GM18520 (cell line): ENCODE data around the gene KREMEN1.

ENCODE experiments used
- ATAC-seq: cut with Tn5 transposase; IDR thresholded peaks from one replicate; pipeline ENCODE4 v1.9.1; 2021; ENCODE audit not compliant: unreplicated experiment

The KREMEN1 gene

DNA sequence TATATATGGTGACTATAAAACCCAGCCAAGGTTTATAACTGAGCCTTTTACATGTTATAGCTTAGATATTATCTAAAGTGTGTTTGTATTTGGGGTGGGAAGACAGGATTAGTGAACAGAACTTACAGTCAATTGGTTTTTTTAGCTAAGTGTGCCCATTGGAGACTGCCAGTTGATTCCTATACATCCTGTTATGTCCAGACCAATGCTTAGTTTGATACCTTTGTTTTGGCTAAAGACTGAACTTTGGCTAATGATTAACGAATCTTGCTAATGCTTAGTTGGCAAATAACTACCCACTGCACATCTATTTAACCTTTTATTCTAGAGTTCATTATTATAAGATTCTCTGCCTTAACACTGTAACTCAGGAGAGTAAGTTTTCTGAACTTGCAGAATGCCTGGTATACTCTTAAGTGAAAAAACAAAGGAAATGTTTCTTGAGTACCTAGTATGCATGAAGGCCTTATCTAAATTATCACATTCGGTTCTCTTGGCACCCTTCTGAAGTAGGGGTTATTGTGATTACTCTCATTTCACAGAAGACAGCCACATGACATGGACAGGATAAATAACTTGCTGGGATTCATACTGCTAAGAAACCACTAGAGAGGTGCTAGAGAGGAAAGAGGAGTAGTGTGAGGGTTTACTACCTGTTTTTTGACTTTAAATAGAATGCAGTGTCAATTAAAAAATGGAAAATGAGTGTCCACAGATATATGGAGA is 54.0 kb downstream of the KREMEN1 start:
- ATAC-seq: no peak

GRCh38 chr22:29128891-29129807 is 56.3 kb downstream of the KREMEN1 start:
- no peak for ATAC-seq

DNA sequence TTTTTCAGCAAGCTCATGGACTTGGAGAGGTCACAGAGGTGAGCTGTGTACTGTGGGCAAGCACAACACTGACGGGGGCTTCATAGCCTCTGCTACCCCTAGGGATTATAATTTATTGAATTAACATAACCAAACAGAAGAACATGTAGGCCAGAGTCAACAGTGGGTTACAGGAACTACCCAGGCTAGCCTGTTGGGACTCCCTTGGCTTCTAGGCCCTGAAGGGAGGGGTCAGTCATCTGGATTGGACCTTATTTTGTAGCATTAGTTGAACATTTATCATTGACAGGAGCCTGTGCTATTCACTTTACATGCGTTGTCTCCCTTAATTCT is 56.9 kb downstream of the KREMEN1 start:
- no peak for ATAC-seq

DNA sequence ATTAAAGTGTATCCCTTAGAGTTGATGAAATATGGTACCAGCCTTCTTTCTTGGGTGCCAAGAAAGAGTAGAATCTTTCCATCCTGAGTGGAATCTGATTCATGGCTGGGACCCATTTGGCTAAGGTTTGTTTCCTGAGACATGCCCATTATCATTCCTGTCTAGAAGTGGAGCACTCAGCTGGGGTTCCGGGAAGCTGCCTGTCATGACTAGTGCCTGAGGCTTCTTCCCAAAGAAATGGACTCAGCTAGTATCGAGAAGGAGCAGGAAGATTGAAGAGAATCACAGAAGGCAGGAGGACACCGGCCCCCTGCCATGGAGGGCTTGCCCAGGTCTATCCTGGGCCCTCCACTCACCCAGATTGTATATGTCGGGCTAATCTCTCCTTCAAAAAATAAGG is 57.6 kb downstream of the KREMEN1 start:
- no peak for ATAC-seq

GRCh38 chr22:29133603-29134133 is 60.8 kb downstream of the KREMEN1 start:
- no peak for ATAC-seq

GRCh38 chr22:29134448-29134847 is 61.6 kb downstream of the KREMEN1 start:
- no peak for ATAC-seq

- ATAC-seq: no peak
Measured at GRCh38 chr22:29136782-29137700, 64.2 kb downstream of the KREMEN1 start.

DNA sequence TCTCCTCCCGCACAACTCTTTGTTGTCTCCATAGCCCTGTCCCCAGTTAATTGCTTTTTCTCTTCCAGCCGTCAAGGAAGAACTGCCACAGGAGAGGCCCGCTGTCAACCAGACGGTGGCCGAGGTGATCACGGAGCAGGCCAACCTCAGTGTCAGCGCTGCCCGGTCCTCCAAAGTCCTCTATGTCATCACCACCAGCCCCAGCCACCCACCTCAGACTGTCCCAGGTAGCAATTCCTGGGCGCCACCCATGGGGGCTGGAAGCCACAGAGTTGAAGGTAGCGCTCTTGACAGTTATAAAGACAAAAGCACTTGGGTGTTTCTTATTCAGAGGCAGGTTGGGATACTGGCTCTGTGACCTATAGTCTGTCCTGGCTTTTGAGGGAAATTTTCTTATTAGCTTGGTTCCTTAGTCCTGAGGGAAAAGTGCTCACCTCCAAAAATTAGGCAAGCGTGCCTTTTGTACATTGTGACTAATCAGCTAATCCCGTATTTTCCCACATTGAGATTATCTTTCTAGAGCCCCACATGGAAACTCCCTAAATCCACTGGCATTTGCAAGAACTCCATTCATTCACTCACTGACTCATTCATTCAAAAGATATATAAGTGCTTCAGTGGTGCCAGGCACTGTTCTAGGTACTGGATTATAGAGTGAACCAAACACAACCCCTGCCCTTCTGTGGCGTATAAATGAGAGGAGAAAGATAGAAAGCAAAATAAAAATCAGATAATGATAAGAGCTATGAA is 65.9 kb downstream of the KREMEN1 start:
- ATAC-seq: no peak

GRCh38 chr22:29139965-29140782 is 67.3 kb downstream of the KREMEN1 start:
- no peak for ATAC-seq

DNA sequence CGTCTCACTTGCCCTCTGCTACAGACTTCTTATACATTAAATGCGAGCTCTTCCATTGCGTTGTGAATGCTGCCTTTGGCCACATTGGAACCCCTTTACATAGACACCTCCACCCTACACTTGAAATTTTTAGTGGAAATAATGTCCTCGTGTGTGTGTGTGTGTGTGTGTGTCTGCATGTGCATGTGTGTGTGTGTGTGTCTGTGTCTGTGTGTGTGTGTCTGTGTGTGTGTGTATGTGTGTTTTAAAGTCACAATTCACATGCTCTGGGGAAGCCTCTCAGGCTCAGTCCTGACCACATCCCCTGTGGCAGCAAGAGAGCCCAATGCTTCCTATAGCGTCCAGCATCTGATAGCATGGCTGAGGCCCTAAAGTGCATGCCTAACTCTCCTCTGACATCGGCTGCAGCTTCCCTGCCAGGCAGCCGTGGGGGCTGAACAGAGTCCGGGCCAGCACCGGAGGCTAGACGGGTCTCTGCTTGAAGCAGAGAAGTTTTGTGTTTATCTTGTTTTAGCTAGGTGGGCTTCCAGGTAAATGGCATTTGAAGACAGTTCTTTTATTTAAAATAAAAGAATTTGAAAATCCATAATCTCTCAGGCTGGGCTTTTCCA is 68.3 kb downstream of the KREMEN1 start:
- ATAC-seq: no peak

DNA sequence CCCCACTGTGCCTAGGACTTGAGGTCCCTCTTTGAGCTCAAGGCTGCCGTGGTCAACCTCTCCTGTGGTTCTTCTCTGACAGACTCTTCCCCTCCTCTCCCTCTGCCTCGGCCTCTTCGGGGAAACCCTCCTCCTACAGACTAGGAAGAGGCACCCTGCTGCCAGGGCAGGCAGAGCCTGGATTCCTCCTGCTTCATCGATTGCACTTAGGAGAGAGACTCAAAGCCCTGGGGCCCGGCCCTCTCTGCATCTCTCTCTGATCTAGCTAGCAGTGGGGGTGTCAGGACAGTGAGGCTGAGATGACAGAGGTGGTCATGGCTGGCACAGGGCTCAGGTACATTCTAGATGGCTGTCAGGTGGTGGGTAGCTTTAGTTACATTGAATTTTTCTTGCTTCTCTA is 69.3 kb downstream of the KREMEN1 start:
- no peak for ATAC-seq

DNA sequence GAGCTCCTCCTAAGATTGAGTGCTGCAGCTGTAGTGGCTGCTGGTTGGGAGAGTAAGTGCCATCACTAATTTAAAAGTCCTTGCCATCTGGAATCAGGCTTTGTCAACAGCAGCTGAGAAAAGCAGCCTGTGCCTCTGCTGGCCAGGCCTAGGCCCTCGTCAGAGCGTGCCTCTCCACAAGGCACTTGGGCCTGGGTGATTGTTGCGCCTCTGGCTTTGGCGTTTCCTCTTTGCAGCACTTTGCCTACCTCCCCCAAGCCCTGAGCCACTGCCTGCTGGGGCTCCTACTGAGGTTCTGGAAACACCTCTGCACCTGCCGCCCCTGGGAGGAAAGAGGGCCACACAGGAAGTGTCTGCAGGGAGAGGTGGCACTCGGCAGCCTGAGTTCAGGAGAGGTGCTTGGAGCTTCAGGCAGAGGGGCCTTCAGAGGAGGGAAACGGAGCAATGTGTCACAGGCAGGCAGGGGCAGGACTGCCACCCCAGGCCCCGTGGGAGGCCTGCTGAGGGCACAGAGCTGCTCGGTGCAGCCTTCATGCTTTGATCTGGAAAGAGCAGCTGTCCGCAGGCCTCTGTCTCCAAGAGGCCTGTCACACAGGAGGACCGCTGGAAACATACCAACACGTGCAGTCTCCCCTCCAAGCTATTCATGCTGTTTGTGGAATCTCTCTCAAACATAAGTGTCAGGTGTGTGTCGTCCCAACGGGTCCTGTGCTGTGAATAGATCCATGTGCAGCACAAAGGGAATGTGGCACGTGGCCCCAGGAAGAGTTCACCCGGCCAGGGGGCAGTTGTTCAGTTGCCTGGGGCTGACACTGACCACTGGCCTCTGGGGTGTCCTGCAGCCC is 71.3 kb downstream of the KREMEN1 start:
- ATAC-seq: no peak

DNA sequence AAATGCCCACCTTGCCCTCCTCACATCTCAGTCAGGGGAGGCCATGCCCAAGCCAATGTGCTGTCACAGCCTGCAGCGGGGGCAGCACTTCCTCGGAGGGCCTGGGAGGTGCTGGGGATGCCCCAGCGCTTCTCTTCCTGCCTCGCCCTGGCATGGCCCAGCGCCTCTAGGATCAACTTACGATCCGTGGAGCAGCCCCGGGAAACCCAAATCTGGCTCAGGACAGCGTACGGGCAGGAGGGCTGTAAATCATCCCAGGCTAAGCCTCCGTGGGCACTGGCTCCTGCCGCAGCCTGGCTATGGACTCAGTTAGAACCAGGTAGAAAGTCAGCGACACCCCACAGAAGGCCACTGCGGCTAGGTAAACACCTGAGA is 71.9 kb downstream of the KREMEN1 start:
- no peak for ATAC-seq

DNA sequence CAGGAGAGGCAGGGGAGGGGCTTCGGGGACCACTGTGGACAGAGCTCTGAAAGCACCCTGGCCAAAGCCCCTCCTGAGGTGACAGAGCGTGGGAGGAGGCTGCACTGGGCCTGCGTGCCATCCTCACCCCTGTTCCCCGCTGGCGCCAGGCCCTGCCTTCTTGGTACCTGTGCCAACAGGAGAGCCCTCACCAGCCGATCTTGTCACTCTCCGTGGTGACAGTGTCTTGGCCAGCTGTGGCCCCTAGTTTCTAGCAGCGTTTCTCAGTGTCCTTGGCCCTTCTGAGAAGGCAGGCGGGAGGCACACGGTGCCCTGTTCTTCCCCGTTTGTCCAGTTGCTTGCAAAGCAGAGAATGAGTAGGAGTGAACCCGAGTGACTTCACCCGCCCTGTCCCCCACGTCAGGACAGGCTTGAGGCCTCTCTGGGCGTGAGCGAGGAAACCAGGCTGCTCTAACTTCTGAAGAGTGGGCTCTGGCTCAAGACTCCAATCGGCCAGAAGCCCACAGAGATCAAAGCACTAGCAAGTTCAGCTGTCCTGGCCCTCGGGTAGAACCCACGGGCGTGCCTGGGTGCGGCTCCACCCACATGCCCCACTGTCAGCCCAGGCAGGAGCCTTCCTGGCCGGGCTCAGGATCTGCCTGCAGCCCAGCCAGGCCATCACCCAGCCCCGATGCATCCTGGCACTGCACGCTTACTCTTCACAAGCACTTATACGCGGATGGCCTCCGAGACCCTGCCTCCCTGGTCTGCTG is 72.7 kb downstream of the KREMEN1 start:
- ATAC-seq: no peak

DNA sequence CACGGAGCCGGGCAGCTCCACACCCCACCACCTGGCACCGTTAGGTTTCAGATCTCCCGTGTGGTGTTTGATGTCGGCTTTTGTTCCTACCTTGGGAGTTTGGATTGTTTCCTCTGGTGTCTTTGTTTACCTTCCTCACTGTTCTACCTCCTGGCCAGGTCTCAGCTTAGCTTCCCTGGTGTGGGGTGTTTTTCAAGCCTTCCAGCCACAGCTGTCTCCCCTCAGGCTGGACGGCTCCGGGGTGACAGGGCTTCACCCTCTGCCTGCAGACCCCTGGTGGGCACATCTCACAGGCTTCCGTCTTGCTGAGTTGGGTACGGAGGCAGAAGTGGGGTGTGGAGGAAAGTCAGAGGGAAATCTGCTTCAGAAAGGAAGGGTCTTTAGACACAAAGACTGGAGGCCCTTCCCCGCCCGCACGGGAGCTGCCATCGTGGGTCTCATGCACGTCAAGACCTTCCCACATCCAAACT is 73.3 kb downstream of the KREMEN1 start:
- ATAC-seq: no peak

DNA sequence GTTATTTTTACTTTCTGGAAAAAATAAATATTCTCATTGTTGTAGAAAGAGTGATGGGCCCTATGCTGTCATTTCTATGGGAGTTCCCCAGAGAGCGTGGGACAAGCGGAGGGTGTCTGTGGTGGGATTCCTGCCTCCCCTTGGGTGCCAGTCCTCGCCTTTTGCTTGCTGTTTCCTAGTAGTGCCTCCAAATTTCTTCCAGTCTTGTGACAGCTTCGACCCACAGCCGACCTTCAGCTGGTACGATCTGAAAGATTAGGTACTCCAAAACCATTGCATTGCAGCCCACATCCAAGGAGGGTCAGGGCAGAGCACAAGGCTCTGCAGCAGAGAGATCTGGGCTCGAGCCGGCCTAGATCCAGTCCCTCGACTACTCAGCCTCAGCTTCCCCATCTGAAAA is 73.9 kb downstream of the KREMEN1 start:
- ATAC-seq: no peak

- ATAC-seq: no peak
Measured at GRCh38 chr22:29147331-29147899, 74.6 kb downstream of the KREMEN1 start.
